NCI-H2171 (cell line): Measurements from ENCODE around the gene IL1B.

Experiments
- DNase-seq: peaks from one replicate; lab custom pipeline; 2025; lab: John Stamatoyannopoulos, UW

The IL1B gene

GRCh38 chr2:112829101-112829960 is 7.2 kb downstream of the IL1B start:
- DNase-seq, result no peak

GRCh38 chr2:112828251-112828691 is 8.3 kb downstream of the IL1B start:
- DNase-seq, result no peak

- no peak for DNase-seq
Observed at GRCh38 chr2:112827604-112828185, 8.9 kb downstream of the IL1B start.

DNA sequence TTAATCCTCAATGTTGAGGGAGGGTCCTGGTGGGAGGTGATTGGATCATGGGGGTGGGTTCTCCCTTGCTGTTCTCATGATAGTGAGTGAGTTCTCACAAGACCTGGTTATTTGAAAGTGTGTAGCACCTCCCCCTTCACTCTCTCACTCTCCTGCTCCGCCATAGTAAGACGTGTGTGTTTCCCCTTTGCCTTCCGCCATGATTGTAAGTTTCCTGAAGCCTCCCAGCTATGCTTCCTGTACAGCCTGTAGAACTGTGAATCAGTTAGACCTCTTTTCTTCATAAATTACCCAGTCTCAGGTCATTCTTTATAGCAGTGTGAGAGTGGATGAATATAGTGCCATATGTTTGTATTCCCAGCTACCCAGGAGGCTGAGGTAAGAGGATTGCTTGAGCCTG is 9.6 kb downstream of the IL1B start:
- DNase-seq, result no peak

- no peak for DNase-seq
Observed at GRCh38 chr2:112825706-112826105, 10.9 kb downstream of the IL1B start.

- DNase-seq, result no peak
Observed at GRCh38 chr2:112824694-112825085, 11.9 kb downstream of the IL1B start.

- no peak for DNase-seq
Observed at GRCh38 chr2:112821682-112822081, 14.9 kb downstream of the IL1B start.

GRCh38 chr2:112821142-112821541 is 15.4 kb downstream of the IL1B start:
- DNase-seq, result no peak

DNA sequence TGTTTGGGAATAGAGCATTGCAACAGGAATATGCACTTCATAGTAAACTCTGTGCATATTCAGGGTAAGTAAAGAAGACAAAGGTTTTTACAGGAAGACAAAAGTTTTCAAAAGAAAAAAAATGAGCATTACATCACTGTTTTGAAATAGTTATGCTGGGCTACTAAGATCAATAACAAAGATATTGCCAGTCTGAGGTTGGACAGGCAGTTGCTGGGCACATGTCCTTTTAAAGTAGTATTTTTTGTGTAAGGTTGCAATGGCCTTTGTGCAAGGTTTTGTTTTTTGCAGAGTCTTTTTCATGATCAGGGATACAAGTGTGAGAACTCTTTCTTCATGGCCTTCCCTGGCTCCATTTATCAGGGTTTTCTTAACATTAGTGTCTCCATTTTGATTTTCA is 16.2 kb downstream of the IL1B start:
- DNase-seq, result no peak

GRCh38 chr2:112819081-112819480 is 17.5 kb downstream of the IL1B start:
- no peak for DNase-seq

- no peak for DNase-seq
Observed at GRCh38 chr2:112818094-112818902, 18.3 kb downstream of the IL1B start.

GRCh38 chr2:112817082-112817689 is 19.4 kb downstream of the IL1B start:
- DNase-seq, result no peak

DNA sequence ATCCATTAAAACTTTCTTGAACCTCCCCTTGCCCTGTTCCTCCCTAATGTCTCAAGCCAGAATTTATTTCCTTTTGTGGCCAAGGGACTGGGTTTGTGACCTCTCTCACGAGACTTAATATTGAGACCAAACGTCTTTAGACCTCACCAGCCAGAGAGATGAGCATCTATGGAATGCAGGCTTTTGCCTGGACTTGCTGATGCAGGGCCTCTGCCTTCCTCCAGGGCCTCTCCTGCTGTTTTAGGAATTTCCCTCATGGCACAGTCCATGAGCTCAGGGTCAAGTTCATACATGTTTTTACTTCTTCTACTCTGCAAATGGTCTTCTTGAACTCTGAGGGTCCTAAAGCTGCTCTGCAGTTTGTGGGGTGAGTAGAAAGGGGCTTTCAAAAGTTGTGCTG is 22.3 kb downstream of the IL1B start:
- no peak for DNase-seq

- DNase-seq, result no peak
Observed at GRCh38 chr2:112813280-112813966, 23.2 kb downstream of the IL1B start.

DNA sequence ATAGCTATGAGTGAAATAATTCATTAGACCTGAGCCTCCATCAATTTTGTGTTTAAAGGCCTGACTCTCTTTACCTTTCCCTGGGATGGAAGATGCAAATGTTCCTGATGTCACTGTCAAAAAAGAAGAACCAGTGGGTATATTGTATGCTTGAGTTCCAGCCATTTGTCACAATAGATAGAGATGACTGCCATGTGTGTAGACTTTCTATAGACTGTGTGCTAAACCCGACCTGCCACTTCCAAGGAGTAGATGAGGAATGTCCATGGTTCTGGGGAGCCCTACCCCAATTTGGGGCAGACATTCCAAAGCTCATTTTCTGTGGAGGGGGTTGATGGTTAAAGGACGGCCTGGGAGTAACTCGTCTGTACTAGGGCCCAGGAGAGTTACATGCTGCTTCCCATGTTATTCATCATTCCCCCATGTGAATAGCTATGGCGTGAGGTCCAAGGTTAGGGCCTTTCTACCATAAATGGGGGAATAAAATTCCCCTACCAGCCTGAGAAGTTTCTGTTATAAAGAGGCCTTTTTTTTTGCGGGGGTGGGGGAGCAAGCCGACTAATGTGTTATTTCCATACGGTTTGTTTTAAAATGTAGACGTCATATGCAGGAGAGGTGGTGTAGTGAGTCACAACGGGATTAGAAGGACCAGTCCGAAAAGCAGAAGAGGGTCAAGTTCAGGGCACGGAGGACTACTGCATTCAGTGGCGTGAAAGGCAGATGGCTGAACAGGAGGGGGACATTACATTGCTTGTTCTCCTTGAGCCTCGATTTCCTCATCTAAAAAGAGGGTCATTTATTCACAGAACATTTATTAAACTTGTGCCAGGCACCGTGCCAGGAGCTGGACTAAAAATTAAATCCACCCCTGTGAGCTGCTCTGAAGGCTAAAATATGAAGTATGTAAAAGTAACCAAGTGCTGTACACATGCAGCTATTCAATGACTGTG is 24.0 kb downstream of the IL1B start:
- DNase-seq, result no peak

- DNase-seq, result no peak
Observed at GRCh38 chr2:112811841-112812306, 24.7 kb downstream of the IL1B start.

- DNase-seq, result no peak
Observed at GRCh38 chr2:112811276-112811831, 25.2 kb downstream of the IL1B start.

DNA sequence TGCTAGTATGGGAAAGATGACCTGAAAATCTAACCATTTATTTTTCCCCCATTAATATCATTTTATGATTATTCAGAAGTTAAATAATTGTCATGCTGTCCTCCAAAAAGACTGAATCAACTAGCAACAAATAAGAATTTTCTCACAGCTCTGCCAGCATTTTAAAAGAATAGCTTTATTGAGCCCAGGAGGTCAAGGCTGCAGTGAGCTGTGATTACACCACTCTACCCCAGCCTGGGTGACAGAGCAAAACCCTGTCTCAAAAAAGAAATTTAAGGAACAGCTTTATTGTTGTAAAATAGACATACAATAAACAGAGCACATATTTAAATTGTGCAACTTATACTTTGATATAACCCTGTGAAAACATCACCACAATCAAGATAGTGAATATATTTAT is 27.5 kb downstream of the IL1B start:
- no peak for DNase-seq

GRCh38 chr2:112807233-112807807 is 29.3 kb downstream of the IL1B start:
- no peak for DNase-seq

DNA sequence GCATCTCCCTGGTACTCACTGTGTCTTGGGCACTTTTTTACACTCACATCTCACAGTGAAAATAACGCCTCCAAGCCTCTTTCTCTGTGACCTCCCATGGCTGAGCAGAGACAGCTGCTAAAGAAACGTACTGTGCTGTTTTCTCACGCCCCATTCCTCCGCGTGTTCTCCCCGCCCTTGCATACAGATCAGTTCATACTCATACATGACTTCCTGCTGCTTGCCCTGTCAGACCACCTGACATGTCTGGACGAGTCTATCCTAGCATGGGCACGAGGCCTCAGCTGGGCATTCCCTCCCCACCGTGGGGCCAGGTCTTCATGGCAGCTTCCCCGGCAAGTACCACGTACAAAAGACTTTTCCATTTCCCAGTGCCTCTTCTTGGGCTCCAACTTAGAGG is 31.0 kb downstream of the IL1B start:
- no peak for DNase-seq
